GM18511 (cell line): ENCODE results near the gene HOXA11.

Source experiments
- ATAC-seq: cut with Tn5 transposase; IDR thresholded peaks from one replicate; pipeline ENCODE4 v1.9.1; 2021; ENCODE audit warnings: mild to moderate bottlenecking, moderate library complexity; ENCODE audit not compliant: unreplicated experiment

Gene HOXA11

GRCh38 chr7:27148756-27149641 lies 36.0 kb downstream of the HOXA11 start:
- no peak for ATAC-seq

DNA sequence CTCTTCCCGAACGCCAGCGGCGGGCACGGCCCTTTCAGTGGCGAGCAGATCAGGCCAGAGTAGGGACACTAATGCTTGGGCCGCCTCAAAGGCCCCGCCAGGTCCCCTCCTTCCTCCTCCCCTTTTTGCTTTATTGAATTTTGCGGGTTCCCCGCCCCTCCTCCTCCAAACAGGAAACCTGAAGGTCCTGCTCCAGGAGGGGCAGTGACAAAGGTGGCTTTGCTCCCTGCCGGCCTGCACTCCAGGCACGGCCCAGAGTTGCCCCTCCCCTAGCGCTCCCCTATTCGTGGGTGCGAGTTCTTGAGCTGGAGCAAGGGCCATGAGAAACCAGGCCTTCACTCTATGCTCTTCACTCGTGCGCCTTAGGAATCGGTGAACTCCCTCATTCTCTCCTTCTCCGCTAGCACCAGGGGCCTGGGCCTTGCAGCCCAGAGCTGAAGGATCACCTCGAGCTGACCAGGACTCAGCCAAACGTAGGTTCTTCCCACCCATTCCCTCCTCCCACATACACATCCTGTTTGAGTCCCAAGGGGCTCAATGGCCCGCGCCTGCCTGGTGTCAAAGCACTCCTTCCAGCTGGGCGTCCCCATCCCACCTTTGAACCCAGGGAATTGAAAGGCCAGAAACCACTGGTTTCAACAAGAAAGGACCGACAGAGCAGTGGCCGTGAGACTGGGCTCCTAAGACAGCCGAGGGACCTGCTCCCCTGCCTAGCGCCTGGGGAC lies 36.8 kb downstream of the HOXA11 start:
- ATAC-seq, result no peak

DNA sequence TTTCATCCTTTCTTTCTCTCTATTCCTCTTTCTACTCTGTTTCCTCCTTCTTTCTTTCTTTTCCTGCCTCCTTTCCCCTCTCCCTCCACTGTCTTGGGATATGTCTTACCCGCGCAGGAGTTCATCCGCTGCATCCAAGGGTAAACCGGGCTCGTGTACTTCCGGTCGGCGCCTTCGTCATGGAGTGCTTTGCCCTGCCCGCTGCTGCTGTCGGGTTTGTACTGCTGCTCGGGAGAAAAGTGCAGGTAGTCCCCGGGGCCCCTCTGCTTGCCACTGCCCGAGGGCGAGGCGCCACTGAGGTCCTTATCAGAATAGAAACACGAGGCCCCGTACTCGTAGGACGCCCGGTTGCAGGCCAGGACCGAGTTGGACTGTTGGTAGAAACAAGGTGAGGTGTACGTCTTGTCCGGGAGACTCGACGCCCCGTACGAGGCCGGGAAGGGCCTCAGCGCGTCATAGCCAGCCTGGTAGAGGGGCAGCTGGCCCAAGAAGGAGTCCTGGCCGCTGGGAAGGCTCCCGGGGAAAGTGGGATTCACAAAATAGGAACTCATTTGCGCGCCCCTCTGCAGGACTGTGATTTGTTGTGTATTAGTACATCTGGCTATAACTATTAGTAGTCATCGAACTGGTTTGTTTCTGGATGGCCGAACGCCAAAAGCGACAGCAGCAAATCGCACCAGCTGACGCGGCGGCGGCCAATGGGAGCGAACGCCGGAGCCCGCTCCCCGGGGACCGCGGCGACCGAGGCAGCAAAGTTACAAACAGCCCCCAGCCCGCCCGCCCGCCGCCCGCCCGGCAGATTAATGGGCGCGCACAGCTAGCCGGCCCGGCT lies 37.6 kb downstream of the HOXA11 start, which contains the start of gene HOXA6:
Gene HOXA6 (minus strand): TSS at position 576 of the 832 bp plus-strand sequence. CDS start 25 bp downstream, at position 551.
- ATAC-seq, result no peak

GRCh38 chr7:27146491-27147198 lies 38.4 kb downstream of the HOXA11 start:
- ATAC-seq, result no peak

- ATAC-seq, result no peak
Measured at GRCh38 chr7:27145914-27146412, 39.1 kb downstream of the HOXA11 start.

GRCh38 chr7:27145165-27145913 lies 39.7 kb downstream of the HOXA11 start:
- no peak for ATAC-seq

DNA sequence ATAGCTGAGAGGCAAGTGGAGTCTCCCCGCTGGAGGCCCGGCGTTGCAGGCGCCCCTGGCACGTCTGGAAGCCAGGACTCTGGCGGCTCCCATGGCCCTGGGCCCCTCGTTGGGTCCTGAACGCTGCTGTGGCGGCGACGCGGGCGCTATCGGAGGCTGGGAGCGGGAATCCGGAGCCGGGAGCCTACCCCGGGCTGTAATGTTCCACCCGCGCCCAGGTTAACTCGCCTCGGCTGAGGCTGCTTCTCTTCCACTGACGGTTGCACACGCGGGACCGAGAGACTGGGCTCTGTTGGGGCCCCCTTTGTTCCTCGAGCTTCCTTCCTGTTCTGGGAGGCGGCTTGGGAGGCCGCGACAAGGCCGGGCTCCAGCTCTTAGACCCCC lies 40.3 kb downstream of the HOXA11 start:
- ATAC-seq, result no peak

GRCh38 chr7:27143950-27144780 lies 40.9 kb downstream of the HOXA11 start:
- ATAC-seq, result no peak

DNA sequence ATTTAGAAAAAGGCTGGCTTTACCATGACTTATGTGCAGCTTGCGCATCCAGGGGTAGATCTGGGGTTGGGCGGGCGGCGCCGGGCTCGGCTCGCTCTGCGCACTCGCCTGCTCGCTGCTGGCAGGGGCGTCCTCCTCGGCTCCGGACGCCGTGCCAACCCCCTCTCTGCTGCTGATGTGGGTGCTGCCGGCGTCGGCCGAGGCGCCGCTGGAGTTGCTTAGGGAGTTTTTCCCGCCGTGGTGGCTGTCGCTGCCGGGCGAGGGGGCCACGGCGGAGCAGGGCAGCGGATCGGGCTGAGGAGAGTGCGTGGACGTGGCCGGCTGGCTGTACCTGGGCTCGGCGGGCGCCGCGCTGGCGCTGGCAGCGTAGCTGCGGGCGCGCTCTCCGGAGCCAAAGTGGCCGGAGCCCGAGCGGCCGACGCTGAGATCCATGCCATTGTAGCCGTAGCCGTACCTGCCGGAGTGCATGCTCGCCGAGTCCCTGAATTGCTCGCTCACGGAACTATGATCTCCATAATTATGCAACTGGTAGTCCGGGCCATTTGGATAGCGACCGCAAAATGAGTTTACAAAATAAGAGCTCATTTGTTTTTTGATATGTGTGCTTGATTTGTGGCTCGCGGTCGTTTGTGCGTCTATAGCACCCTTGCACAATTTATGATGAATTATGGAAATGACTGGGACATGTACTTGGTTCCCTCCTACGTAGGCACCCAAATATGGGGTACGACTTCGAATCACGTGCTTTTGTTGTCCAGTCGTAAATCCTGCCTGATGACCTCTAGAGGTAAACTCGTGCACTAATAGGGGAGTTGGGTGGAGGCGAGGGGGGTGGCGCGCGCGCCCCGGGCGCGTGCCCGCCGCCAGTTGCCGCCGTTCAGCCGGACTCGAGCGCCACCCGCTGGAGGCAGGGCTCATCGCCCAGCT lies 41.7 kb downstream of the HOXA11 start, which contains the start of gene HOXA5:
Gene HOXA5 (minus strand): TSS at position 659 of the 927 bp plus-strand sequence. CDS start 74 bp downstream, at position 585.
- peak; percentile 71 for ATAC-seq

GRCh38 chr7:27142580-27143022 lies 42.4 kb downstream of the HOXA11 start:
- ATAC-seq, result no peak

- no peak for ATAC-seq
Measured at GRCh38 chr7:27141923-27142579, 43.0 kb downstream of the HOXA11 start.

DNA sequence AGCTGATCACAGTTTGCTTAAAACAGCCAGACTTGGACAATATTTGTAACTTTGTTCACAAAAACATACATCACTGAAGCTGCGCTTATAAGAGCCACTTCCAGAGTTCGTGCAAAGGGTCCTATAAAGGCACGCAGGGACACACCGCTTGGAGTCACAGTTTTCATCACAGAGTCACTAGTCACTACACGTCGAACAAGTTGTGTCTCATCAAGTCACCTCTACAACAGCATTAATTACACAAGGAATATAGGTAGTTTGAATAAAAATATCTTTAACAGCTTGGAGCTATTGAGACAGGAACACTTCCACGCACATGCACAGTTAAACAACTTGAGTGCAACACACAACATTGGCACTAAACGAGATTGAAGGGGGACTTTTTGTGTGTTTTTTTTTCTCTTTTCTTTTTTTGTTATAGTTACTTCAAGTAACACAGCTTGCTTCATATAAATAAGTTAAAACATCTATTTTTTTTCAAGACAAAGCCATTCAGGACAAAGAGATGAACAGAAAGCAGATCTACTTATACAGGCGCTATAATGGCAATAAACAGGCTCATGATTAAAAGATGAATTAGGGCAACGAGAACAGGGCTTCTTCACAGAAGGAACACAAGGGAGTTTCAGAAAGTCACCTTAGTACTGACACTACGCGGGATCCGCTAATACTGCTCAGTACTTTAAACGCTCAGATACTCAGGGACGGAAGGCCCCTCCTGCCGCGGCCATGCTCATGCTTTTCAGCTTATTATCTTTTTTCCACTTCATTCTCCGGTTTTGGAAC lies 43.7 kb downstream of the HOXA11 start:
- no peak for ATAC-seq

DNA sequence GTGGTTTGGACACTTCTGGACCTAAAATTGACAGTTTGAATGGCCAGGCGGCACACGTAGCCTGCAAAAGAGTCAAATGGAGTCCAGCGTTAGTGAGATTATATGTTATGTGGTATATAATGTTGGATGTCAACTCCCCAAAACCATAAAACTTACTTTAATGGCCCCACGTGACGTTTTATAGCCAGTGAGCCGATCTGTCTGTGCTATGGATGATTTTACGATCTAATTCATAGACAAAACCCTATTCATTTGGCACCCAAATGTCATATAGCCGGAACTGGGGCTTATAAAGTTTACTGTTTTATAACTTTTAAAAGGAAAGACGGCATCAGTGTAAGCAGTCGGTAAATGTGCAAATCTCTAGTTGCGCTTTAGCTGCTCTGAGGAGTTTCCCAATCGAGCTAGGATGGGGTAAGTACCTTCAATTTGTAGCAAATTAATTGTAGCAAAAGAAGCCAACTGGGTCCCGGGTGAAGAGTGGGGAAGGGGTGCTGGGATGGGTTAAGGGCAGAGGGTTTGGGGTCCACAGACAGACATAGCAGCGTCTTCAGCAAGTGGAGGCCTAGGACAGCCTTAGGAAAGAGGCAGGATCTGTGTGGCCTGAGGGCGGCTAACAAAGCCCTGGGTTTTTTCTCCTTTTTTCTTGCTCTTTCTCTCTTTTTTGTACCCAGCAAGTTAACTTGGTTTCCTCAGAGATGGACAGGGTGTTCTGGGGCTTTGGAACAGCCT lies 44.7 kb downstream of the HOXA11 start:
- ATAC-seq, result no peak

DNA sequence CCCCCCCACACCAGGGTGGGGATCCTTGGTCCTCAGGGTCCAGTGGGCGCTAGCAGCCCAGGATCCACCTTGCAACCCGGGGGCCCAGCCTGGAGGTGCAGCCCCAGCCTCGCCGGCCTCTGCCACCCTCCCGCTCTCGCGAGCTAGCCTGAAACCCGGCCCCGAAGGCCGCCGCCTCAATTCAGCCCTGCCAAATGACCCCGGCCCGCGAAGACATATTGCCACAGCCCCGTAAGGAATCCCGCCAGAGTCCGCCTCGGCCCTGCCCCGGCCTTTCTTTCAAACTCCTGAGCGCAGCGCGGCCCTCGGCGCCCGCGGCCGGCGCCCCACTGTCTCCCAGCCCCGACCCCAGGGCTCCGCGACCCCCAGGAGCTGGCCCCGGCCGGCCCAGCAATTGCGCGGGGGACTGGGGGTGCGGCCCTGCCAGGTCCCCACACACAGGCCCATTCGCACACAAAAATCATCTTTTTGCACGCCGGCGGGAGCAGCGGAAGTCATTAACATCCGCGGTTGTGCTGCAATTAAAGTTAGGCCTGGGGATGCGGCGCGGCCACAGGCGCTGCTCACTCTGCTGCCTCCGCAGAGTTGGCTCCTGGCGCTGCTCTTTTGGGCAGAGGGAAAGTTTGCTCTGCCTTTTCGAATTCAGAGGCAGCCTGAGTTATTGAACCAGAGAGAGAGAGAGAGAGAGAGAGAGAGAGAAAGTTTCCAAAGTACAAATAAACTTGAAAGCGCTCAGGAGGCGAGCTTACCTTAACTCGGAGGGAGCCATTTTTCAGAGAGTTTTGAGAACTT lies 45.5 kb downstream of the HOXA11 start:
- ATAC-seq, result no peak

GRCh38 chr7:27138985-27139333 lies 46.1 kb downstream of the HOXA11 start:
- ATAC-seq, result no peak
